Measurements from ENCODE around the gene SULT2B1.

The SULT2B1 gene

DNA sequence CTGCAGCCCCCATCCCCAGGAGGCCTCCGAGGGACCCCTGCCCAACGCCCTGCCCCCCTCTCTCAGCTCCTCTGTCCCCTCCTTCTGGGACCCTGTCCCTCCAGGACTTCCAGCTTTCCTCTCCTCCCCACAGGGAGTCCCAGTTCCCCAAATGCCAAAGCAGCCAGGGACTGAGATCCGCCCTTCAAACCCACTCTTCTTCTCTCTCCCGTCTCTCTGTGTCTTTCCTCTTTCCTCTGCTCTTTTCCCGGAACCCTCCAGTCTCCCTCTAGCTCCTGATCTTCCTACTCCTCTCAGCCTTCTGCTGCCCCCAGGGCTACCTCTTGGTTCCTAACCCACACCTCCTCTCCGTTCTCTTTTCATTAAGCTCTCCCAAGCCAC is 93.6 kb downstream of the SULT2B1 start:
- Histone ChIP-seq H3K9ac (peak overlapping the region; percentile 50; the same call in 1 of the 2 replicates), H3K4me3 (IDR thresholded peaks at IDR 0.05; ENCODE audit: insufficient read depth, low read depth, low read length) (no peak overlapping the region), H2AFZ (ENCODE audit: low read depth) (peak overlapping the region; percentile 90), H3K79me2 (ENCODE audit: insufficient read depth, low read depth) (no peaks in the 10 kb centered on the region), H4K20me1 (ENCODE audit: insufficient read depth) (no peaks in the 10 kb centered on the region), H3K36me3 (ENCODE audit: insufficient read depth) (no peaks in the 10 kb centered on the region), H3K27ac (no peak overlapping the region), H3K4me1 (ENCODE audit: low read depth, poor library complexity, severe bottlenecking) (peaks cover 18% of the 10 kb centered on the region), H3K4me2 (peak overlapping the region; percentile 98), H3K27me3 (ENCODE audit: insufficient read depth, low read depth) (peaks cover 17% of the 10 kb centered on the region)
- TF ChIP-seq, protein P1, sequence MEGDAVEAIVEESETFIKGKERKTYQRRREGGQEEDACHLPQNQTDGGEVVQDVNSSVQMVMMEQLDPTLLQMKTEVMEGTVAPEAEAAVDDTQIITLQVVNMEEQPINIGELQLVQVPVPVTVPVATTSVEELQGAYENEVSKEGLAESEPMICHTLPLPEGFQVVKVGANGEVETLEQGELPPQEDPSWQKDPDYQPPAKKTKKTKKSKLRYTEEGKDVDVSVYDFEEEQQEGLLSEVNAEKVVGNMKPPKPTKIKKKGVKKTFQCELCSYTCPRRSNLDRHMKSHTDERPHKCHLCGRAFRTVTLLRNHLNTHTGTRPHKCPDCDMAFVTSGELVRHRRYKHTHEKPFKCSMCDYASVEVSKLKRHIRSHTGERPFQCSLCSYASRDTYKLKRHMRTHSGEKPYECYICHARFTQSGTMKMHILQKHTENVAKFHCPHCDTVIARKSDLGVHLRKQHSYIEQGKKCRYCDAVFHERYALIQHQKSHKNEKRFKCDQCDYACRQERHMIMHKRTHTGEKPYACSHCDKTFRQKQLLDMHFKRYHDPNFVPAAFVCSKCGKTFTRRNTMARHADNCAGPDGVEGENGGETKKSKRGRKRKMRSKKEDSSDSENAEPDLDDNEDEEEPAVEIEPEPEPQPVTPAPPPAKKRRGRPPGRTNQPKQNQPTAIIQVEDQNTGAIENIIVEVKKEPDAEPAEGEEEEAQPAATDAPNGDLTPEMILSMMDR (conservative IDR thresholded peaks at IDR 0.05; ENCODE audit: low read depth, low read length) = no peak

DNA sequence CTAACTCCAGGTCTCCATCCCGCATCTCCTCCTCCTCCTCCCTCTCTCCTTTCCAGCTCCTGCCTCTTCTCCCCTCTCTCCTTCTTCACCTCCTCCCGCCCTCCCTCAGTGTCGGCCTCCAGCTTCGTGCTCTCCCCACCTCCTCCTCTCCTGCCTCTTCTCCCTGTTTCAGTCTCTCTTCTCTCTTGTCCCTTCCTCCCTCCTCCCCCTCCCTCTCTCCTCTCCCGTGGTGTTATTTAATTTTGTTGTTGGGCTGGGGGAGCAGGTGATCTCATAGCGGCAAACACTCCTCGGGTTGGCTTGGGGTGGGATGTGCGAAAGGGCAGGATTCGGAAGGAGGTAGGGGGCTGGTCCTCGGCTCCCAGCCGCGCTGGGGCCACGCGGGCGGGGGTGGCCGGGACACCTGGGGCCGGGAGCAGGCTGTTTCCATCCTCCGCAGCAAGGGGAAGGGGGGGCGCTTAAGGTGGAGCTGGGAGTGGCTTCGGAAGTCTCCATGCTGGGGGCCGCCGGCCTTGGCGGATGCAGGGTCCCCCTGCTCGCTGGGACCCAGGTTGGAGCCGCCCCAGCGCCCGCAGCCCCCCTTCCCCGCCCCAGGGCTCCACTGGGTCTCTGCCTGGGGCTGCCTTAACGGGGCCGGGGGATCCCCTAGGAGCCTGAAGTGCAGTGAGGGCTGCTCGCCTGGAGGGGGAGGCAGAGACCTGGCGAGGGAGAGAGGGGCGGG is 94.2 kb downstream of the SULT2B1 start, which contains the start of gene CA11:
CA11 (minus strand) TSS at position 187 of the 721 bp plus-strand sequence. CDS start 555 bp downstream, outside the sequence.
- peaks cover 18% of the 10 kb centered on the region for H3K4me1 ChIP-seq (ENCODE audit: low read depth, poor library complexity, severe bottlenecking)

DNA sequence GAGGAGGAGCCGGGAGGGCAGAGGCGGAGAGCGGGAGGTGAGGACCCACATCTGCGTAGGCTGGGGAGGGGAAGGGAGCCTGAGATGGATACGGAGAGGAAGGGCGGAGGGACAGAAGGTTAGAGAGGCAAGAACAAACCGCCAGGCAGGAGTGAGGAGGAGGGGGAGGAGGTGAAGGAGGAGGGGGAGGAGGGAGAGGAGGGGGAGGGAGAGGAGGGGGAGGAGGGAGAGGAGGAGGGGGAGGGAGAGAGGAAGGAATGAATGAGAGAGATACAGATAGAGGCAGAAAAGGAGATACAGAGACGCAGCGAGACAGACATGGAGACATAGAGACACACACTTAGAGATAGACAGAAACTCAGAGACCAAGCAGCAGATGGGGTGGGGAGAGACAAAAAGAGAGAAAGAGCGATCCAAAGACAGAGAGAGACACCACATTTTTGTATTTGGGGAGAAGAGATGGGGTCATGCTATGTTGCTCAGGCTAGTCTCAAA is 94.8 kb downstream of the SULT2B1 start:
- Histone ChIP-seq H3K4me3 (IDR thresholded peaks at IDR 0.05; ENCODE audit: insufficient read depth, low read depth, low read length) (no peak overlapping the region), H2AFZ (ENCODE audit: low read depth) (peak overlapping the region; percentile 90)

More for the DNA sequence above, 94.2 kb downstream of the SULT2B1 start, which contains the start of gene CA11:
- H3K79me2 ChIP-seq (ENCODE audit: insufficient read depth, low read depth) = no peaks in the 10 kb centered on the region
- H3K27ac ChIP-seq = no peak within 1 kb of the TSS
- H3K27me3 ChIP-seq (ENCODE audit: insufficient read depth, low read depth) = peaks cover 17% of the 10 kb centered on the region
- H3K9ac ChIP-seq = peak within 1 kb of the TSS; percentile 50
- H3K4me3 ChIP-seq (IDR thresholded peaks at IDR 0.05; ENCODE audit: insufficient read depth, low read depth, low read length) = no peak within 1 kb of the TSS
- TF ChIP-seq, protein P1 (conservative IDR thresholded peaks at IDR 0.05; ENCODE audit: low read depth, low read length) = peak; percentile 80
- peak within 1 kb of the TSS; percentile 98 for H3K4me2 ChIP-seq
- H3K36me3 ChIP-seq (ENCODE audit: insufficient read depth) = no peaks in the 10 kb centered on the region
- no peaks in the 10 kb centered on the region for H4K20me1 ChIP-seq (ENCODE audit: insufficient read depth)
- H2AFZ ChIP-seq (ENCODE audit: low read depth) = peak within 1 kb of the TSS; percentile 90

DNA sequence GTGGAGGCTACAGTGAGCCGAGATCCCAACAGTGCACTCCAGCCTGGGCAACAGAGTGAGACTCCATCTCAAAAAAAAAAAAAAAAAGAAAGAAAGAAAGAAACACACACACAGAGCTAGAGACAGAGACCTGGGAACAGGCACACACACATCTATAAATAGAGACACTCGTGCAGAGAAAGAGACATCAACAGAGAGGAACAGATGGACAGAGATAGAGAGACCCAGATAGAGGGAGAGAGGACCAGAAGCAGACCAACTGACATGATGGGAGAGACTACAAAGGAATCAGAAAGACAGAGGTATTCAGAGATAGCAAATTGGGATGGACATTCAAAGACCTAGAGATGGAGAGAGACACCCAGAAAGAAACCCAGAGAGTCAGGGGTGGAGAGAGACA is 96.2 kb downstream of the SULT2B1 start:
- H3K27me3 ChIP-seq (ENCODE audit: insufficient read depth, low read depth) = peaks cover 8% of the 10 kb centered on the region
- no peak overlapping the region for H3K4me2 ChIP-seq
- H3K27ac ChIP-seq = no peak overlapping the region
- TF ChIP-seq, protein P1 (conservative IDR thresholded peaks at IDR 0.05; ENCODE audit: low read depth, low read length) = no peak
- no peak overlapping the region for H2AFZ ChIP-seq (ENCODE audit: low read depth)
- no peaks in the 10 kb centered on the region for H3K79me2 ChIP-seq (ENCODE audit: insufficient read depth, low read depth)
- no peaks in the 10 kb centered on the region for H3K36me3 ChIP-seq (ENCODE audit: insufficient read depth)
- no peaks in the 10 kb centered on the region for H4K20me1 ChIP-seq (ENCODE audit: insufficient read depth)
- H3K4me1 ChIP-seq (ENCODE audit: low read depth, poor library complexity, severe bottlenecking) = peaks cover 18% of the 10 kb centered on the region
- H3K9ac ChIP-seq = no peak overlapping the region
- H3K4me3 ChIP-seq (IDR thresholded peaks at IDR 0.05; ENCODE audit: insufficient read depth, low read depth, low read length) = no peak overlapping the region

More for the DNA sequence above, 94.8 kb downstream of the SULT2B1 start:
- no peaks in the 10 kb centered on the region for H3K79me2 ChIP-seq (ENCODE audit: insufficient read depth, low read depth)
- no peak overlapping the region for H3K27ac ChIP-seq
- H3K9ac ChIP-seq = 0 out of 2 replicates have a peak overlapping the region, but pooled peaks have one; percentile 50
- no peaks in the 10 kb centered on the region for H4K20me1 ChIP-seq (ENCODE audit: insufficient read depth)
- TF ChIP-seq, protein P1 (conservative IDR thresholded peaks at IDR 0.05; ENCODE audit: low read depth, low read length) = no peak
- H3K27me3 ChIP-seq (ENCODE audit: insufficient read depth, low read depth) = peaks cover 12% of the 10 kb centered on the region
- H3K4me2 ChIP-seq = peak overlapping the region; percentile 98; the same call in 1 of the 2 replicates
- H3K36me3 ChIP-seq (ENCODE audit: insufficient read depth) = no peaks in the 10 kb centered on the region
- peaks cover 18% of the 10 kb centered on the region for H3K4me1 ChIP-seq (ENCODE audit: low read depth, poor library complexity, severe bottlenecking)

Measured in KMS-11 (cell line).